Measurements from ENCODE around the gene CTDSPL.

- TF ChIP-seq CTCF (IDR thresholded peaks at IDR 0.05) = no peak
- TF ChIP-seq POLR2AphosphoS5 (IDR thresholded peaks at IDR 0.05; ENCODE audit: low read depth, low read length) = no peak
- TF ChIP-seq TCF7L2 (IDR thresholded peaks at IDR 0.05; ENCODE audit: low read depth, low read length) = no peak
Observed at GRCh38 chr3:37896827-37897226, 35.1 kb downstream of the CTDSPL start.
